T-helper 2 cell (primary cell): ENCODE data around the gene ARHGAP25.

Source experiments
- DNase-seq, 5 experiments: peaks; one replicate each; pipeline versions ENCODE4 v3.0.0 to v3.0.0-alpha.2; 2012 to 2022

The ARHGAP25 gene

DNA sequence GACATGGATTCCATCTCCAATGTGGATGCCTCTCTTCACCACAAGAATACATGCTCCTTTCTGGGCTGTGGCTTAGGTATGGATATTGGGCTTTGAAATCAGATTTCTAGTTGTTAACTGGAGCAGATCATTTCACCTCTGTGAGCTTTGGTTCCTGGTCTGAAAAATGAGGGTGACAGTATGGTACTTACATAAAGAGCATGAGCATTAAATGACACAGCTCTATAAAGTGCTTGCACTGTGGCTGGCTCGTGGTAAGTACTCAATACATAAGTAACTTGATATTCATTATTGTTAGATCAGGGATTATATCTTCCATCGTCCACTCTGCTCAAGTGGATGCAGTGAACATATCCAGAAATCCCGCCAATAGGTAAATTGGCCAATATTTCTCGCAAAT is 33.4 kb downstream of the ARHGAP25 start:
- DNase-seq = peak in 1 of 5 experiments; percentile 71

- DNase-seq = peak in 1 of 5 experiments; percentile 42
Measured at GRCh38 chr2:68768461-68768860, 33.9 kb downstream of the ARHGAP25 start.

GRCh38 chr2:68768951-68769350 is 34.3 kb downstream of the ARHGAP25 start:
- DNase-seq = no peak

GRCh38 chr2:68769586-68770270 is 35.1 kb downstream of the ARHGAP25 start:
- DNase-seq = peak in 2 of 5 experiments; percentile 44 to 52

DNA sequence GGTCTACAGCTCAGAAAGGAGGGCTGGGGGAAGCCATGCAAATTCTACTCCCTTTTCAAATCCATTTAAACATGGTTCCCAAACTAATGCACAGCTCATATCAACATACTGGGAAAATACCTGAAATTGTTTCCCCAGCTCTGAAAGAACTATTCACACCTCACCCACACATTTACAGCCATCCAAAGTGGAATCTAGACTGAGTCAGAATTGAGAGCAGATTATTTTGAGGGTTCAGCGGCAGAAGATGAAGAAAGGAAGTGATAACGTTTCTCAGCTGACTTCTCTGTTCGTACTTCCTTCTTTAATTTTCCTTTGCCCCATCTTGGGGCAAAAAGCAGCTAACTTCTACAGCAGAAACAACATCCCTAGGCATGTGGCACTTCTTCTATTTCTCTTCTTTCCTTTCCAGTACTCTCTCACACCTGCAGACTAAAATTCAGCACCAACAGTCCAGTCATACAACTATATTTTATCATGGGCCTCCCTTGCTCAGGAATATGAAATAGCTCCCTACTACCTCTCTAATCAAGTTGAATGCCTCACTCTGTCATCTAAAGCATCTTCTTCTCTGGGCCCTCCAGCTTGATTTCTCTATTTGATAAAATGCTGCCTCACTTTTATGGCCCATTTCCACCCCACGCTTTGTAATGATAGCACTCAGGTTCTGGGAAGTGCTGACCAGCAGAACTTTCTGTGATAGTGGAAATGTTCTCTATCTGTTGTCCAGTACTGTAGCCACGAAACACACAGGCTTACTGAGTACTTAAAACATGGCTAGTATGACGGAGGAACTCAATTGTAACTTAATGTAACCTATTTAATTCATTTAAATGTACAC is 35.9 kb downstream of the ARHGAP25 start:
- peak in 2 of 5 experiments; percentile 53 to 57 for DNase-seq

GRCh38 chr2:68771211-68771751 is 36.7 kb downstream of the ARHGAP25 start:
- peak in 2 of 5 experiments; percentile 37 to 38 for DNase-seq

GRCh38 chr2:68772109-68772508 is 37.5 kb downstream of the ARHGAP25 start:
- no peak for DNase-seq

- peak in 3 of 5 experiments; percentile 24 to 80 (median 57) for DNase-seq
Measured at GRCh38 chr2:68774569-68775271, 40.1 kb downstream of the ARHGAP25 start.

GRCh38 chr2:68775272-68775842 is 40.7 kb downstream of the ARHGAP25 start:
- no peak for DNase-seq

GRCh38 chr2:68776124-68776523 is 41.5 kb downstream of the ARHGAP25 start:
- DNase-seq = no peak

GRCh38 chr2:68779595-68779994 is 45.0 kb downstream of the ARHGAP25 start:
- DNase-seq = no peak

DNA sequence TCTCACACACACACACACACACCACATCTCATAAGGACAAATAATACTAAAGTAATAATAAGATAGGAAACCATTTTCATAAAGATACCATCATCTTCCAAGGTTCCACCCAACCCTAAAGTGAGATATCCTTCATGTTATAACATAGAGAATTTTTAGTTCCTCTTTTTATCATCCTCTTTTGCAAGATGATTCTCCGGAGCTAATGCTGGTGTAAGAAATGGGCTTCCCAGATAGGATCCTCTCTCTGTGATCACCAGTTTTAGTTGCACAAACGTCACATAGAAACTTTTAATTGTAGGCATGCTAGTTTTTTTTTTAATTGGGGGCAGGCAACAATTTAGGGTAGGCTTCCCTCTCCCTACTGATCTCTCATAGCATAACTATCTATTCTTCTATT is 49.6 kb downstream of the ARHGAP25 start:
- no peak for DNase-seq

GRCh38 chr2:68784915-68785314 is 50.3 kb downstream of the ARHGAP25 start:
- no peak for DNase-seq

GRCh38 chr2:68787356-68787755 is 52.7 kb downstream of the ARHGAP25 start:
- DNase-seq = no peak

- DNase-seq = peak in 3 of 5 experiments; percentile 11 to 85 (median 43)
Measured at GRCh38 chr2:68789603-68790002, 55.0 kb downstream of the ARHGAP25 start.

DNA sequence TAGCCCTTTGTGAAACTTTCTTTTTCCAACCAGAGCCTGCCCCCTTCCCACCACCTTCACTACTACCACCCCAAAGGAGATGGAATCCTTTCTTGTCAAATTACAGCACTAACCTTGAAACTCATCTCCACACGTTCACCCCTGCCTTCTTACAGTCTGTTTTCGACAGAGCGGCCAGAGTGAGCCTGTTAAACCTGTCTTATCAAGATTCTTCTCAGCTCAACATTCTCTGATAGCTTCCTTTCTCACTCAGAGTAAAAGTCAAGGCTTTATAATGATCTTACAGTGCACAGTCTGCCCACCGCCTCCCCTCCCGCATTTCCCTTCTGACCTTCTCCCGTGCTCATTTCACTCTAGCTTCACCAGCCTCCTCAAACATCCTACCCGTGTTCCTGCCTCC is 56.0 kb downstream of the ARHGAP25 start:
- peak in 1 of 5 experiments; percentile 48 for DNase-seq

DNA sequence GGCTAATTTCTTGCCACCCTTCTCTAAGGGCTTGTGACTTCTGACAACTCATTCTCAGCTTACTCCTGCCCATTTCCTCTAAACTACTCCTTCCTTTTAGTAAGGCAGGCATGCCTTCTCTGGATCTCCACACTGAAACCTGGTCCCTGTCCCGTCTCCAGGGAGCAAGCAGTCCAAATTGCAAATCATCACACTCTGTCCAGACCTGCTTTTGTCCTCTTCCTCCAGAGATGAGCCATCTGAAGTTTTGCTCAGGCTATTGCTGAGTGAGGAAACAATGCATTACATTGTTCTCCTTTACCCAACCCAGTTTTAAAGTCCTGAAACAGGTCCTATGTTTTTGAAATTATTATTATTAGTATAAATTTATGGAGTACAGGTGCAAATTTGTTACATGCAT is 57.3 kb downstream of the ARHGAP25 start:
- no peak for DNase-seq

DNA sequence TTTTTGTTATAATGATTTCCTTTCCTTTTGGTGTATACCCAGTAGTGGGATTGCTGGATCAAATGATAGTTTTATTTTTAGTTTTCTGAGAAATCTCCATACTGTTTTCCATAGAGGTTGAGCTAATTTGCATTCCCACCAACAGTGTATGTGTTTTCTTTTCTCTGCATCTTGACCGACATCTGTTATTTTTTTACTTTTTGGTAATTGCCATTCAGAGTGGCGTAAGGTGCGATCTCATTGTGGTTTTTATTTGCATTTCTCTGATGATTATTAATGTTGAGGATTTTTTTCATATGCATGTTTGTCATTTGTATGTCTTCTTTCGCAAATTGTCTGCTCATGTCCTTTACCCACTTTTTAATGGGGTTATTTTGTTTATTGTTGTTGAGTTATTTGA is 58.1 kb downstream of the ARHGAP25 start:
- no peak for DNase-seq

GRCh38 chr2:68796295-68796905 is 61.8 kb downstream of the ARHGAP25 start:
- peak in 1 of 5 experiments; percentile 72 for DNase-seq

GRCh38 chr2:68798569-68798968 is 64.0 kb downstream of the ARHGAP25 start:
- no peak for DNase-seq

DNA sequence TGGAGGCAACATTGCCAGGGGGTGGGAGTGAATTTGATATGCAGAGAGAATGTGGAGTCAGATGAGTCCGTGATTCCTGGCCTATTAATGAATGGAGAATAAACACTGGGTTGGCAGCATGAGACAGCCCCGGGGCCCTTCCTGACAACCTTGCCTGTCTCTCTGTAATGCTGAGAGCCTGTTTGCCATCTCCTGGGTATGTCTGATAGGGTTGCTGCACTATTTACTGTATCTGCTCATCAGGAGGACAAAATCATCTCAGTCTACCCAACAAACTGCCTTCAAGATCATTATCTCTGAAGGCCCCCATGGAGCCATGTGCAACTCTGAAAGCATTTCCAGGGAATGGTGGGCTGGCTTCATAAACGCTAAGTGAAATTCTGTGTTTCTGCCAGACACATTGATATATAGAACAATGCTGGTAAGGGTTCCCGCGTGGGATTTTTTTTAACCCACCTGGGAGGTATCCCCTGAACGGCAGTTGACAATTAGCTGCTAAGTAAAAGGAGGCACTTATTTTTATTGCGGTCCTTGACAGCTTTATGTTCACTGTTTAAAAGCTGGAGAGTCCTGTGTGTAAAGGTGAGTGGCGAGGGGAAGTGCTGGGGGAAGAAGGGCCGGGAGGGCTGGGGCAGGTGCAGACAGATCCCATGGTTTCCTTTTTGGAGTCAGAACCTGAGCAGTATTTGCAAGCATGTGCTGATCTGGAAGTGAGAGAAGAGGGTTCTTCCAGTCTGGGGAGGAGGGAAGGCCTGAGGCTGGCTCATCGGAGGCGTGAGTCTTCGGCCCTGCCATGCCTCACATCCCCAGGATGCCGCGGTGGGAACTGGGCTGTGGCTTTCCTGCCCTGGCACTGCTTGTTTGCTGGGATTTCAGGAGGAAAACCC is 64.8 kb downstream of the ARHGAP25 start:
- DNase-seq = no peak
